WTC11 (cell line): Measurements from ENCODE around the gene SHISA9. TPM values are rescaled to one million over a fixed set of nuclear protein-coding genes. Genes with fewer than 3 reads are reported as not detected.

Experiments
- ATAC-seq: fragments of 200-7000 bp; cut with Tn5 transposase; 2 replicates; pipeline ENCODE4 v1.10.0; 2021; ENCODE audit warnings: mild to moderate bottlenecking, moderate library complexity
- CTCF ChIA-PET: fragments of 300-600 bp; sonication (Branson Sonifier 250); formaldehyde crosslinking; loops from one replicate; lab custom pipeline; 2021; ENCODE audit warnings: antibody characterized with exemption; lab: Charles Lee
- POLR2A ChIA-PET: fragments of 350-600 bp; sonication (Branson Sonifier 250); formaldehyde crosslinking; loops from one replicate; lab custom pipeline; 2021; ENCODE audit warnings: antibody characterized with exemption; lab: Charles Lee
- DNase-seq: peaks from one replicate; pipeline ENCODE4 v3.0.0; 2021; ENCODE audit warnings: low spot score
- H3K27ac Mint-ChIP-seq: 2 replicates; pipeline ENCODE4 v1.8.0; 2021; ENCODE audit warnings: mixed read lengths
- H3K27me3 Mint-ChIP-seq: 2 replicates; pipeline ENCODE4 v1.8.0; 2021; ENCODE audit warnings: low read depth, mild to moderate bottlenecking, moderate library complexity, mixed read lengths
- H3K36me3 Mint-ChIP-seq: 2 replicates; pipeline ENCODE4 v1.8.0; 2021; ENCODE audit warnings: mixed read lengths
- H3K4me1 Mint-ChIP-seq: 2 replicates; pipeline ENCODE4 v1.8.0; 2022; ENCODE audit warnings: mixed read lengths
- H3K4me3 Mint-ChIP-seq: 2 replicates; pipeline ENCODE4 v1.8.0; 2021; ENCODE audit warnings: mild to moderate bottlenecking, moderate library complexity, mixed read lengths
- H3K9me3 Mint-ChIP-seq: 2 replicates; pipeline ENCODE4 v1.8.0; 2021; ENCODE audit warnings: mixed read lengths
- CREM ChIP-seq: sonication (generic); formaldehyde crosslinking; IDR thresholded peaks from 2 replicates; pipeline ENCODE4 v1.8.1; 2022; ENCODE audit warnings: mild to moderate bottlenecking, missing genetic modification reagents, moderate library complexity
- GABPB1 ChIP-seq: sonication (generic); formaldehyde crosslinking; IDR thresholded peaks from 2 replicates; pipeline ENCODE4 v1.8.1; 2023; ENCODE audit warnings: mild to moderate bottlenecking, missing genetic modification reagents
- GRHL2 ChIP-seq: fragments of 250-450 bp; sonication (Bioruptor Pico); IDR thresholded peaks from 2 replicates; pipeline ENCODE4 v1.8.0; 2022; ENCODE audit warnings: mild to moderate bottlenecking, moderate library complexity; ENCODE audit not compliant: insufficient replicate concordance, severe bottlenecking
- IRF2 ChIP-seq: sonication (generic); formaldehyde crosslinking; IDR thresholded peaks from 2 replicates; pipeline ENCODE4 v1.8.0; 2022; ENCODE audit warnings: low read depth, missing genetic modification reagents, borderline replicate concordance
- JUN ChIP-seq: sonication (generic); formaldehyde crosslinking; IDR thresholded peaks from 2 replicates; pipeline ENCODE4 v1.8.0; 2023; ENCODE audit warnings: mild to moderate bottlenecking, missing genetic modification reagents
- OVOL2 ChIP-seq: fragments of 250-450 bp; sonication (Bioruptor Pico); IDR thresholded peaks from 2 replicates; pipeline ENCODE4 v1.9.0; 2021; ENCODE audit warnings: mild to moderate bottlenecking, borderline replicate concordance
- SMAD3 ChIP-seq: sonication (generic); formaldehyde crosslinking; IDR thresholded peaks from 2 replicates; pipeline ENCODE4 v1.8.0; 2022; ENCODE audit warnings: missing genetic modification reagents, mild to moderate bottlenecking, borderline replicate concordance
- SMAD4 ChIP-seq: sonication (generic); formaldehyde crosslinking; IDR thresholded peaks from 2 replicates; pipeline ENCODE4 v1.8.0; 2022; ENCODE audit warnings: mild to moderate bottlenecking, missing genetic modification reagents
- SP1 ChIP-seq: sonication (generic); formaldehyde crosslinking; conservative IDR thresholded peaks from 2 replicates; pipeline ENCODE4 v1.8.1; 2022; ENCODE audit warnings: missing genetic modification reagents
- TP53 ChIP-seq: sonication (generic); formaldehyde crosslinking; IDR thresholded peaks from 2 replicates; pipeline ENCODE4 v1.8.1; 2023; ENCODE audit warnings: mild to moderate bottlenecking, missing genetic modification reagents
- ZBTB43 ChIP-seq: sonication (generic); formaldehyde crosslinking; IDR thresholded peaks from 2 replicates; pipeline ENCODE4 v1.8.1; 2023; ENCODE audit warnings: mild to moderate bottlenecking, missing genetic modification reagents
- ZNF317 ChIP-seq: sonication (generic); formaldehyde crosslinking; IDR thresholded peaks from 2 replicates; pipeline ENCODE4 v1.8.1; 2023; ENCODE audit warnings: low read depth, mild to moderate bottlenecking, moderate library complexity, missing genetic modification reagents, borderline replicate concordance
- ZNF416 ChIP-seq: fragments of 250-450 bp; sonication (Bioruptor Pico); IDR thresholded peaks from 2 replicates; pipeline ENCODE4 v1.9.0; 2021; ENCODE audit warnings: mild to moderate bottlenecking, inconsistent platforms
- total RNA-seq: library from RNA; stranded (reverse); gene quantifications from 3 replicates; pipeline ENCODE4 v1.2.3, GENCODE V29; 2021
- TF ChIP-seq, protein P1 (sequence below): fragments of 250-450 bp; sonication (Bioruptor Pico); IDR thresholded peaks from 2 replicates; pipeline ENCODE4 v1.9.0; 2021; ENCODE audit warnings: mild to moderate bottlenecking
- TF ChIP-seq, protein P2 (sequence below): sonication (generic); formaldehyde crosslinking; IDR thresholded peaks from 2 replicates; pipeline ENCODE4 v1.8.0; 2022; ENCODE audit warnings: mild to moderate bottlenecking, missing genetic modification reagents
- TF ChIP-seq, protein P3 (sequence below): sonication (generic); formaldehyde crosslinking; IDR thresholded peaks from 2 replicates; pipeline ENCODE4 v1.8.1; 2023; ENCODE audit warnings: mild to moderate bottlenecking, moderate library complexity, missing genetic modification reagents

The SHISA9 gene
- total RNA-seq, 1 experiment from 2014 or later, result 37.5 TPM

- no peak overlapping the region for H3K4me3 Mint-ChIP-seq
- H3K4me1 Mint-ChIP-seq, result peaks cover 36% of the 10 kb centered on the region
- POLR2A ChIA-PET, result interaction anchor here (0.7 kb wide), 1 partner anchor 17 kb away, joined by 3 read pairs; no protein-coding TSS in a partner anchor
Measured at GRCh38 chr16:13113741-13114140, 212.3 kb downstream of the SHISA9 start.

DNA sequence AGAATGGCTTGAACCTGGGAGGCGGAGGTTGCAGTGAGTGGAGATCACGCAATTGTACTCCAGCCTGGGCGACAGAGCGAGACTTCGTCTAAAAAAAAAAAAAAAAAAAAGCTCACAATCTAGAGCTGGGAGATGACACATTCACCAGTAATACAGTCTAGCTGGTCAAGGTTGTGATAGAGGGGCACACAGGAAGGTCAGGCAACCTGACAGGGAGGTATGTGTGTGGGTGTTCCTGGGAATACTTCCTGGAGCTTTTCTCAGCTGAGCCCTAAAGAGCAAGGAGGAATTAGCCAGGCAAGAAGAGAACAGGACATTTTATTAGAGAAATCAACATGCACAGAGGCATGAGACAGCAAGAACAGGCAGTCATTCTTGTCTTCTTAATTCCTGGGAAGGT, 216.7 kb downstream of the SHISA9 start:
- Mint-ChIP-seq H3K27me3 (no peaks in the 10 kb centered on the region), H3K4me1 (peaks cover 41% of the 10 kb centered on the region), H3K9me3 (peaks cover 20% of the 10 kb centered on the region), H3K27ac (peak overlapping the region; percentile 35; the same call in 1 of the 2 replicates), H3K4me3 (no peak overlapping the region), H3K36me3 (peaks cover 17% of the 10 kb centered on the region)
- ATAC-seq (no peak), DNase-seq (no peak)
- no peak for TF ChIP-seq SP1 (CRISPR knock-in tag)
- TF ChIP-seq JUN (CRISPR knock-in tag), result no peak
- TF ChIP-seq IRF2 (CRISPR knock-in tag), result no peak
- no peak for TF ChIP-seq GABPB1
- TF ChIP-seq OVOL2 (CRISPR knock-in tag), result no peak
- no peak for TF ChIP-seq CREM
- TF ChIP-seq ZNF416 (CRISPR knock-in tag), result no peak
- CTCF ChIA-PET, result interaction anchor here (0.6 kb wide), 1 partner anchor 488 kb away, joined by 3 read pairs; no protein-coding TSS in a partner anchor
- POLR2A ChIA-PET, result interaction anchor here (0.6 to 0.8 kb wide), 2 partner anchors 10 to 629 kb away, joined by 3 to 4 read pairs; no protein-coding TSS in a partner anchor

More at GRCh38 chr16:13113741-13114140, 212.3 kb downstream of the SHISA9 start:
- DNase-seq, result no peak
- no peaks in the 10 kb centered on the region for H3K27me3 Mint-ChIP-seq
- H3K9me3 Mint-ChIP-seq, result peaks cover 24% of the 10 kb centered on the region
- H3K36me3 Mint-ChIP-seq, result peaks cover 20% of the 10 kb centered on the region
- H3K27ac Mint-ChIP-seq, result peak overlapping the region; percentile 2; the same call in 1 of the 2 replicates
- CTCF ChIA-PET, result interaction anchor here (1.5 kb wide), 1 partner anchor 215 kb away, joined by 3 read pairs; no protein-coding TSS in a partner anchor
- TF ChIP-seq, protein P1, sequence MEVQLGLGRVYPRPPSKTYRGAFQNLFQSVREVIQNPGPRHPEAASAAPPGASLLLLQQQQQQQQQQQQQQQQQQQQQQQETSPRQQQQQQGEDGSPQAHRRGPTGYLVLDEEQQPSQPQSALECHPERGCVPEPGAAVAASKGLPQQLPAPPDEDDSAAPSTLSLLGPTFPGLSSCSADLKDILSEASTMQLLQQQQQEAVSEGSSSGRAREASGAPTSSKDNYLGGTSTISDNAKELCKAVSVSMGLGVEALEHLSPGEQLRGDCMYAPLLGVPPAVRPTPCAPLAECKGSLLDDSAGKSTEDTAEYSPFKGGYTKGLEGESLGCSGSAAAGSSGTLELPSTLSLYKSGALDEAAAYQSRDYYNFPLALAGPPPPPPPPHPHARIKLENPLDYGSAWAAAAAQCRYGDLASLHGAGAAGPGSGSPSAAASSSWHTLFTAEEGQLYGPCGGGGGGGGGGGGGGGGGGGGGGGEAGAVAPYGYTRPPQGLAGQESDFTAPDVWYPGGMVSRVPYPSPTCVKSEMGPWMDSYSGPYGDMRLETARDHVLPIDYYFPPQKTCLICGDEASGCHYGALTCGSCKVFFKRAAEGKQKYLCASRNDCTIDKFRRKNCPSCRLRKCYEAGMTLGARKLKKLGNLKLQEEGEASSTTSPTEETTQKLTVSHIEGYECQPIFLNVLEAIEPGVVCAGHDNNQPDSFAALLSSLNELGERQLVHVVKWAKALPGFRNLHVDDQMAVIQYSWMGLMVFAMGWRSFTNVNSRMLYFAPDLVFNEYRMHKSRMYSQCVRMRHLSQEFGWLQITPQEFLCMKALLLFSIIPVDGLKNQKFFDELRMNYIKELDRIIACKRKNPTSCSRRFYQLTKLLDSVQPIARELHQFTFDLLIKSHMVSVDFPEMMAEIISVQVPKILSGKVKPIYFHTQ (CRISPR knock-in tag), result no peak
- TF ChIP-seq ZNF317 (CRISPR knock-in tag) (no peak), GRHL2 (no peak)
- no peak for ATAC-seq

DNA sequence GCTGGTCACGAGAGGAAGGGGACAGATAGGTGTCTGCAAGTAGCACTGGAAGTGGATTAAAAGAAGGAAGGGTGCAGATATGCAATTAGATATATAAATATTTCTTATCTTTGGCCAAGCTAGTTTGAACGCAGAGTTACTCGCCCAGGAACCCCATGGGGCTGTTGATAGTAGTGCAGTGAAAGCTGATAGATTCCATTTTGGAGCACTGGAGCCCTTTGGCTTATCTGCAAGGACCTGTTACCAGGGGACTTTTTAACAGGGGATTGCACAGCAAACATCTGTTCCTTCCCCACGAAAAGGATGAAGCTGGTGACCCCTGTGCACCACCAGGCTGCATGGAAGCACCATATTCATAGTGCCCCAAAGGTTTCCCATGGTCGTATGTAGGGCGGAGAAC, 218.7 kb downstream of the SHISA9 start:
- POLR2A ChIA-PET, result interaction anchor here (0.5 kb wide), 1 partner anchor 68 kb away, joined by 5 read pairs; no protein-coding TSS in a partner anchor
- TF ChIP-seq SMAD3 (CRISPR knock-in tag) (no peak), ZBTB43 (CRISPR knock-in tag) (no peak), TP53 (CRISPR knock-in tag) (no peak), SMAD4 (CRISPR knock-in tag) (no peak), JUN (CRISPR knock-in tag) (no peak)
- TF ChIP-seq, protein P2, sequence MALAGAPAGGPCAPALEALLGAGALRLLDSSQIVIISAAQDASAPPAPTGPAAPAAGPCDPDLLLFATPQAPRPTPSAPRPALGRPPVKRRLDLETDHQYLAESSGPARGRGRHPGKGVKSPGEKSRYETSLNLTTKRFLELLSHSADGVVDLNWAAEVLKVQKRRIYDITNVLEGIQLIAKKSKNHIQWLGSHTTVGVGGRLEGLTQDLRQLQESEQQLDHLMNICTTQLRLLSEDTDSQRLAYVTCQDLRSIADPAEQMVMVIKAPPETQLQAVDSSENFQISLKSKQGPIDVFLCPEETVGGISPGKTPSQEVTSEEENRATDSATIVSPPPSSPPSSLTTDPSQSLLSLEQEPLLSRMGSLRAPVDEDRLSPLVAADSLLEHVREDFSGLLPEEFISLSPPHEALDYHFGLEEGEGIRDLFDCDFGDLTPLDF, result no peak
- TF ChIP-seq, protein P3, sequence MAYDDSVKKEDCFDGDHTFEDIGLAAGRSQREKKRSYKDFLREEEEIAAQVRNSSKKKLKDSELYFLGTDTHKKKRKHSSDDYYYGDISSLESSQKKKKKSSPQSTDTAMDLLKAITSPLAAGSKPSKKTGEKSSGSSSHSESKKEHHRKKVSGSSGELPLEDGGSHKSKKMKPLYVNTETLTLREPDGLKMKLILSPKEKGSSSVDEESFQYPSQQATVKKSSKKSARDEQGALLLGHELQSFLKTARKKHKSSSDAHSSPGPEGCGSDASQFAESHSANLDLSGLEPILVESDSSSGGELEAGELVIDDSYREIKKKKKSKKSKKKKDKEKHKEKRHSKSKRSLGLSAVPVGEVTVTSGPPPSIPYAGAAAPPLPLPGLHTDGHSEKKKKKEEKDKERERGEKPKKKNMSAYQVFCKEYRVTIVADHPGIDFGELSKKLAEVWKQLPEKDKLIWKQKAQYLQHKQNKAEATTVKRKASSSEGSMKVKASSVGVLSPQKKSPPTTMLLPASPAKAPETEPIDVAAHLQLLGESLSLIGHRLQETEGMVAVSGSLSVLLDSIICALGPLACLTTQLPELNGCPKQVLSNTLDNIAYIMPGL (CRISPR knock-in tag), result no peak
- peak; percentile 31 for ATAC-seq
- Mint-ChIP-seq H3K4me1 (peaks cover 48% of the 10 kb centered on the region), H3K27me3 (no peaks in the 10 kb centered on the region), H3K4me3 (no peak overlapping the region), H3K27ac (peak overlapping the region; percentile 64), H3K36me3 (peaks cover 18% of the 10 kb centered on the region), H3K9me3 (peaks cover 21% of the 10 kb centered on the region)
- CTCF ChIA-PET, result interaction anchor here (0.6 to 2.3 kb wide), 6 partner anchors 10 to 222 kb away, joined by 3 to 10 read pairs (median 4); no protein-coding TSS in a partner anchor
- no peak for DNase-seq
